Neural cell (in vitro differentiated cells): Measurements from ENCODE around the gene CDHR2. TPM values are rescaled to one million over a fixed set of nuclear protein-coding genes. Genes with fewer than 3 reads are reported as not detected.

Experiments
- H2AFZ ChIP-seq: fragments of 200-600, 300-800 bp; sonication (generic), shearing (Covaris generic); 2 replicates; pipeline ENCODE4 v1.6.0; 2014; ENCODE audit warnings: low read depth, mild to moderate bottlenecking, antibody characterized with exemption, low read length, moderate library complexity
- H3F3A ChIP-seq: fragments of 200-600 bp; shearing (Covaris generic); 2 replicates; pipeline ENCODE4 v1.6.1; 2016; ENCODE audit warnings: mild to moderate bottlenecking, moderate library complexity, mixed read lengths, antibody characterized with exemption, low read length; ENCODE audit not compliant: insufficient read depth, poor library complexity, severe bottlenecking
- H3K27ac ChIP-seq: fragments of 200-600, 300-800 bp; sonication (generic), shearing (Covaris generic); 2 replicates; pipeline ENCODE4 v1.5.1; 2014; ENCODE audit warnings: mild to moderate bottlenecking, low read length, moderate library complexity
- H3K27me3 ChIP-seq: fragments of 300-800, 200-600 bp; sonication (generic), shearing (Covaris generic); 2 replicates; pipeline ENCODE4 v1.6.0; 2014; ENCODE audit warnings: mild to moderate bottlenecking, low read depth, low read length, moderate library complexity; ENCODE audit not compliant: insufficient read depth
- H3K36me3 ChIP-seq: fragments of 300-800, 200-600 bp; sonication (generic), shearing (Covaris generic); 2 replicates; pipeline ENCODE4 v1.5.1; 2014; ENCODE audit warnings: mild to moderate bottlenecking, antibody characterized with exemption, low read length, moderate library complexity; ENCODE audit not compliant: insufficient read depth
- H3K4me2 ChIP-seq: fragments of 300-800, 200-600 bp; sonication (generic), shearing (Covaris generic); 2 replicates; pipeline ENCODE4 v1.6.0; 2014; ENCODE audit warnings: mild to moderate bottlenecking, low read length
- H3K4me3 ChIP-seq: fragments of 300-800, 200-600 bp; sonication (generic), shearing (Covaris generic); 2 replicates; pipeline ENCODE4 v1.5.1; 2014; ENCODE audit warnings: mild to moderate bottlenecking, low read length, moderate library complexity
- H3K79me2 ChIP-seq: fragments of 200-600 bp; shearing (Covaris generic); replicated peaks from 2 replicates; pipeline ENCODE4 v1.6.0; 2014; ENCODE audit warnings: mild to moderate bottlenecking, low read length, moderate library complexity; ENCODE audit not compliant: insufficient read depth
- H3K9ac ChIP-seq: fragments of 300-800, 200-600 bp; sonication (generic), shearing (Covaris generic); 2 replicates; pipeline ENCODE4 v1.6.1; 2016; ENCODE audit warnings: mild to moderate bottlenecking, low read length, mixed read lengths
- H3K9me2 ChIP-seq: fragments of 200-600 bp; shearing (Covaris generic); 2 replicates; pipeline ENCODE4 v1.6.1; 2016; ENCODE audit warnings: mild to moderate bottlenecking, low read length, mixed read lengths; ENCODE audit not compliant: insufficient read depth
- H3K9me3 ChIP-seq: fragments of 200-600, 300-800 bp; sonication (generic), shearing (Covaris generic); 2 replicates; pipeline ENCODE4 v1.6.1; 2016; ENCODE audit warnings: mild to moderate bottlenecking, mixed run types, low read length, moderate library complexity, mixed read lengths
- H4K20me1 ChIP-seq: fragments of 200-600 bp; shearing (Covaris generic); 2 replicates; pipeline ENCODE4 v1.6.1; 2016; ENCODE audit warnings: mild to moderate bottlenecking, mixed run types; ENCODE audit not compliant: insufficient read depth
- EP300 ChIP-seq: fragments of 450-650 bp; conservative IDR thresholded peaks from 2 replicates; pipeline ENCODE4 v1.6.1; 2014; ENCODE audit warnings: antibody characterized with exemption, mild to moderate bottlenecking, moderate library complexity; ENCODE audit not compliant: poor library complexity, severe bottlenecking
- EZH2 ChIP-seq: fragments of 200-600, 300-800 bp; shearing (Covaris generic), sonication (generic); IDR thresholded peaks from 2 replicates; pipeline ENCODE4 v1.6.1; 2014; ENCODE audit warnings: antibody characterized with exemption, low read length, borderline replicate concordance, mild to moderate bottlenecking; ENCODE audit not compliant: insufficient read depth, poor library complexity, severe bottlenecking
- MXI1 ChIP-seq: fragments of 450-650 bp; conservative IDR thresholded peaks from 2 replicates; pipeline ENCODE4 v1.6.1; 2014; ENCODE audit warnings: antibody characterized with exemption, mild to moderate bottlenecking; ENCODE audit not compliant: poor library complexity, severe bottlenecking
- POLR2AphosphoS5 ChIP-seq: IDR thresholded peaks from 2 replicates; pipeline ENCODE4 v1.6.1; 2012
- RAD21 ChIP-seq: fragments of 450-650 bp; conservative IDR thresholded peaks from 2 replicates; pipeline ENCODE4 v1.6.1; 2014; ENCODE audit warnings: antibody characterized with exemption, mild to moderate bottlenecking, moderate library complexity
- SMC3 ChIP-seq: fragments of 450-650 bp; conservative IDR thresholded peaks from 2 replicates; pipeline ENCODE4 v1.6.1; 2014; ENCODE audit warnings: antibody characterized with exemption, mild to moderate bottlenecking, moderate library complexity; ENCODE audit not compliant: poor library complexity
- TAF1 ChIP-seq: IDR thresholded peaks from 2 replicates; pipeline ENCODE4 v1.6.1; 2012; ENCODE audit warnings: low read depth
- polyA plus RNA-seq: library from polyadenylated mRNA; depleted of rRNA; stranded (reverse); fragments of >200 nt; gene quantifications from 2 replicates; pipeline ENCODE4 v1.2.3, GENCODE V29; 2014
- TF ChIP-seq, protein P1 (sequence below): IDR thresholded peaks from 2 replicates; pipeline ENCODE4 v1.6.1; 2012; ENCODE audit warnings: borderline replicate concordance
- TF ChIP-seq, protein P2 (sequence below): fragments of 450-650 bp; IDR thresholded peaks from 2 replicates; pipeline ENCODE4 v1.5.1; 2014; ENCODE audit warnings: antibody characterized with exemption, mild to moderate bottlenecking, moderate library complexity; ENCODE audit not compliant: poor library complexity, severe bottlenecking

The CDHR2 gene
- polyA plus RNA-seq, 1 donor from 2014 or later = 1.0 TPM

- H3K4me2 ChIP-seq = no peak overlapping the region
- no peak overlapping the region for H3K9ac ChIP-seq
- no peaks in the 10 kb centered on the region for H3K9me3 ChIP-seq
- H3K4me3 ChIP-seq = no peak overlapping the region
- no peak overlapping the region for H3K27ac ChIP-seq
- no peaks in the 10 kb centered on the region for H4K20me1 ChIP-seq
- H3K36me3 ChIP-seq = no peaks in the 10 kb centered on the region
- H3K79me2 ChIP-seq = no peaks in the 10 kb centered on the region
- H3K27me3 ChIP-seq = no peaks in the 10 kb centered on the region
- H2AFZ ChIP-seq = no peak overlapping the region
- H3F3A ChIP-seq = no peaks in the 10 kb centered on the region
- TF ChIP-seq, protein P1, sequence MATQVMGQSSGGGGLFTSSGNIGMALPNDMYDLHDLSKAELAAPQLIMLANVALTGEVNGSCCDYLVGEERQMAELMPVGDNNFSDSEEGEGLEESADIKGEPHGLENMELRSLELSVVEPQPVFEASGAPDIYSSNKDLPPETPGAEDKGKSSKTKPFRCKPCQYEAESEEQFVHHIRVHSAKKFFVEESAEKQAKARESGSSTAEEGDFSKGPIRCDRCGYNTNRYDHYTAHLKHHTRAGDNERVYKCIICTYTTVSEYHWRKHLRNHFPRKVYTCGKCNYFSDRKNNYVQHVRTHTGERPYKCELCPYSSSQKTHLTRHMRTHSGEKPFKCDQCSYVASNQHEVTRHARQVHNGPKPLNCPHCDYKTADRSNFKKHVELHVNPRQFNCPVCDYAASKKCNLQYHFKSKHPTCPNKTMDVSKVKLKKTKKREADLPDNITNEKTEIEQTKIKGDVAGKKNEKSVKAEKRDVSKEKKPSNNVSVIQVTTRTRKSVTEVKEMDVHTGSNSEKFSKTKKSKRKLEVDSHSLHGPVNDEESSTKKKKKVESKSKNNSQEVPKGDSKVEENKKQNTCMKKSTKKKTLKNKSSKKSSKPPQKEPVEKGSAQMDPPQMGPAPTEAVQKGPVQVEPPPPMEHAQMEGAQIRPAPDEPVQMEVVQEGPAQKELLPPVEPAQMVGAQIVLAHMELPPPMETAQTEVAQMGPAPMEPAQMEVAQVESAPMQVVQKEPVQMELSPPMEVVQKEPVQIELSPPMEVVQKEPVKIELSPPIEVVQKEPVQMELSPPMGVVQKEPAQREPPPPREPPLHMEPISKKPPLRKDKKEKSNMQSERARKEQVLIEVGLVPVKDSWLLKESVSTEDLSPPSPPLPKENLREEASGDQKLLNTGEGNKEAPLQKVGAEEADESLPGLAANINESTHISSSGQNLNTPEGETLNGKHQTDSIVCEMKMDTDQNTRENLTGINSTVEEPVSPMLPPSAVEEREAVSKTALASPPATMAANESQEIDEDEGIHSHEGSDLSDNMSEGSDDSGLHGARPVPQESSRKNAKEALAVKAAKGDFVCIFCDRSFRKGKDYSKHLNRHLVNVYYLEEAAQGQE = no peak
- TF ChIP-seq POLR2AphosphoS5 (no peak), MXI1 (no peak), SMC3 (no peak), EP300 (no peak), TAF1 (no peak), EZH2 (no peak), RAD21 (no peak)
- TF ChIP-seq, protein P2, sequence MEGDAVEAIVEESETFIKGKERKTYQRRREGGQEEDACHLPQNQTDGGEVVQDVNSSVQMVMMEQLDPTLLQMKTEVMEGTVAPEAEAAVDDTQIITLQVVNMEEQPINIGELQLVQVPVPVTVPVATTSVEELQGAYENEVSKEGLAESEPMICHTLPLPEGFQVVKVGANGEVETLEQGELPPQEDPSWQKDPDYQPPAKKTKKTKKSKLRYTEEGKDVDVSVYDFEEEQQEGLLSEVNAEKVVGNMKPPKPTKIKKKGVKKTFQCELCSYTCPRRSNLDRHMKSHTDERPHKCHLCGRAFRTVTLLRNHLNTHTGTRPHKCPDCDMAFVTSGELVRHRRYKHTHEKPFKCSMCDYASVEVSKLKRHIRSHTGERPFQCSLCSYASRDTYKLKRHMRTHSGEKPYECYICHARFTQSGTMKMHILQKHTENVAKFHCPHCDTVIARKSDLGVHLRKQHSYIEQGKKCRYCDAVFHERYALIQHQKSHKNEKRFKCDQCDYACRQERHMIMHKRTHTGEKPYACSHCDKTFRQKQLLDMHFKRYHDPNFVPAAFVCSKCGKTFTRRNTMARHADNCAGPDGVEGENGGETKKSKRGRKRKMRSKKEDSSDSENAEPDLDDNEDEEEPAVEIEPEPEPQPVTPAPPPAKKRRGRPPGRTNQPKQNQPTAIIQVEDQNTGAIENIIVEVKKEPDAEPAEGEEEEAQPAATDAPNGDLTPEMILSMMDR = no peak
- H3K9me2 ChIP-seq = no peaks in the 10 kb centered on the region
Measured at GRCh38 chr5:176640616-176641015, 91.5 kb downstream of the CDHR2 start.

DNA sequence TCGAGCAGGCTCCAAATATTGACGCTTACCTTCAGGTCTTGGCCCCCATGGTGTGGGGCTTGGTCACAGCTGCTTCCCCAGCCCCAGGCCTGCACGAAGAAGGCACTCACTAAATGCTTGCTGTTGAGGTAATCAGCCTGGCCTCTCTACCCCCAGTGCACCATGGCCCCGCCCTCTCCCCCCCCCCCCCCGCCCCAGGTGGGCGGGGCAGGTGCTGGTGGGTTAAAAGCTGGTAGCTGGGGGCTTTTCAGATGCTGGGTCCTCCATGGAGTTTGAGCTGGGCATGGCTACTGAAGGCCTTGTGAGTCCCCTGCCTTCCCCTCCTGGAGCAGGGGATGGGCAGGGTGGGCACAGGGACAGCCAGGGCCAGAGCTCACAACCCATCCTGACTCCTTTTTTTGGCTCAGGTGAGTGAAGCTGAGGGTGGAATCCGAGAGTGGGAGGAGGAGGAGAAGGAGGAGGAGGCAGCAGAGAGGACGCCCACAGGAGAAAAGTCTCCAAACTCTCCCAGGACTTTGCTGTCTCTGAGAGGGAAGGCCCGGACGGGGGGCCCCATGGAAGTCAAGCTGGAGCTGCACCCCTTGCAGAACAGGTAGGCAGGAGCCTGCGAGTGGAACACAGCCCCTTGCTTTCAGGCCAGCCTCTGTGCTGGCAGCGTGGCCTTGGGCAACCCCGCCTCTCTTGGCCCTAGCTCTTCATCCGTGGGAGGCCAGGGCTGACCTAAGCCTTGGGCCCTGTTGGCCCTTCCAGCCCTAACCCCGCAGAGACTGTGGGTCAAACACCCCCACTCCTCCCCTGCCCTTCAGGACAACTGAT is 93.7 kb downstream of the CDHR2 start:
- H3F3A ChIP-seq = no peaks in the 10 kb centered on the region
- H3K36me3 ChIP-seq = no peaks in the 10 kb centered on the region
- no peaks in the 10 kb centered on the region for H4K20me1 ChIP-seq
- H3K27ac ChIP-seq = no peak overlapping the region
- no peak overlapping the region for H3K4me3 ChIP-seq
- H3K9ac ChIP-seq = no peak overlapping the region
- H2AFZ ChIP-seq = no peak overlapping the region
- H3K9me2 ChIP-seq = no peaks in the 10 kb centered on the region
- H3K79me2 ChIP-seq = no peaks in the 10 kb centered on the region
- H3K9me3 ChIP-seq = no peaks in the 10 kb centered on the region
- H3K27me3 ChIP-seq = no peaks in the 10 kb centered on the region
- no peak overlapping the region for H3K4me2 ChIP-seq
- no peak for TF ChIP-seq EZH2
- no peak for TF ChIP-seq SMC3
- TF ChIP-seq, protein P1 = no peak
- no peak for TF ChIP-seq TAF1
- TF ChIP-seq MXI1 = no peak
- TF ChIP-seq EP300 = no peak
- TF ChIP-seq, protein P2 = no peak
- no peak for TF ChIP-seq POLR2AphosphoS5
- TF ChIP-seq RAD21 = no peak
